PC-3 (cell line): ENCODE data around the gene SERPINA5. TPM values are rescaled to one million over a fixed set of nuclear protein-coding genes. Genes with fewer than 3 reads are reported as not detected.

ENCODE experiments used
- ATAC-seq: fragments of 200-7000 bp; cut with Tn5 transposase; 2 replicates; pipeline ENCODE4 v1.9.1; 2020; ENCODE audit warnings: mild to moderate bottlenecking, moderate library complexity
- BruUV-seq: library from RNA; stranded (reverse); fragments of 400-500 nt; replicated peaks from 2 replicates; lab custom pipeline; 2021; lab: Mats Ljungman, UMichigan
- CTCF ChIA-PET: fragments of 300-600 bp; sonication (Branson Sonifier 250); formaldehyde crosslinking; loops from one replicate; lab custom pipeline; 2022; ENCODE audit warnings: antibody characterized with exemption; lab: Charles Lee
- POLR2A ChIA-PET: fragments of 300-600 bp; sonication (Branson Sonifier 250); formaldehyde crosslinking; loops from one replicate; lab custom pipeline; 2022; ENCODE audit warnings: antibody characterized with exemption; ENCODE audit not compliant: unreplicated experiment; lab: Charles Lee
- DNase-seq: peaks from one replicate; pipeline ENCODE4 v3.0.0-alpha.2; 2015
- H2AFZ ChIP-seq: fragments of 300-600 bp; sonication (generic); 2 replicates; pipeline ENCODE4 v1.6.0; 2016; ENCODE audit warnings: antibody characterized with exemption, low read length
- H3F3A ChIP-seq: fragments of 300-600 bp; sonication (generic); one replicate; pipeline ENCODE4 v1.6.0; 2017; ENCODE audit warnings: antibody characterized with exemption, low read length, control low read depth, mild to moderate bottlenecking; ENCODE audit not compliant: unreplicated experiment
- H3K27ac ChIP-seq: fragments of 300-600 bp; sonication (generic); 2 replicates; pipeline ENCODE4 v1.5.1; 2016; ENCODE audit warnings: mild to moderate bottlenecking, low read length
- H3K27me3 ChIP-seq: fragments of 300-600 bp; sonication (generic); 2 replicates; pipeline ENCODE4 v1.6.1; 2016; ENCODE audit warnings: low read length, mixed read lengths
- H3K36me3 ChIP-seq: fragments of 300-600 bp; sonication (generic); 2 replicates; pipeline ENCODE4 v1.6.1; 2016; ENCODE audit warnings: low read depth, mixed run types, low read length, mixed read lengths
- H3K4me1 ChIP-seq: fragments of 300-600 bp; sonication (generic); 2 replicates; pipeline ENCODE4 v1.5.1; 2016; ENCODE audit warnings: low read length; ENCODE audit not compliant: insufficient read depth
- H3K4me2 ChIP-seq: fragments of 300-600 bp; sonication (generic); 2 replicates; pipeline ENCODE4 v1.6.0; 2016; ENCODE audit warnings: low read length
- H3K4me3 ChIP-seq: fragments of 300-600 bp; sonication (generic); 2 replicates; pipeline ENCODE4 v1.5.1; 2016; ENCODE audit warnings: mild to moderate bottlenecking, low read length, mixed read lengths
- H3K79me2 ChIP-seq: fragments of 300-600 bp; sonication (generic); 2 replicates; pipeline ENCODE4 v1.6.1; 2017; ENCODE audit warnings: low read length, mixed read lengths
- H3K9ac ChIP-seq: fragments of 300-600 bp; sonication (generic); 2 replicates; pipeline ENCODE4 v1.6.0; 2016; ENCODE audit warnings: mild to moderate bottlenecking, low read length
- H3K9me2 ChIP-seq: fragments of 300-600 bp; sonication (generic); replicated peaks from 2 replicates; pipeline ENCODE4 v1.6.1; 2016; ENCODE audit warnings: mixed run types, low read length, mixed read lengths
- H3K9me3 ChIP-seq: fragments of 300-600 bp; sonication (generic); 2 replicates; pipeline ENCODE4 v1.6.1; 2016; ENCODE audit warnings: low read length, mixed read lengths
- H4K20me1 ChIP-seq: fragments of 300-600 bp; sonication (generic); 2 replicates; pipeline ENCODE4 v1.6.1; 2016; ENCODE audit warnings: low read length, mixed read lengths
- EZH2 ChIP-seq: fragments of 300-600 bp; sonication (generic); IDR thresholded peaks from one replicate; pipeline ENCODE4 v1.6.1; 2017; ENCODE audit warnings: antibody characterized with exemption, mild to moderate bottlenecking, low read length; ENCODE audit not compliant: unreplicated experiment
- EZH2phosphoT487 ChIP-seq: fragments of 300-600 bp; sonication (generic); IDR thresholded peaks from 2 replicates; pipeline ENCODE4 v1.6.1; 2018; ENCODE audit warnings: mild to moderate bottlenecking, antibody characterized with exemption, low read length, borderline replicate concordance
- intact Hi-C: fragments of 100-400 bp; cut with micrococcal nuclease; formaldehyde crosslinking; loops from 2 replicates; pipeline ENCODE4 v1.9.0; 2023
- total RNA-seq: library from RNA; depleted of rRNA; stranded (reverse); fragments of >200 nt; gene quantifications from 2 replicates; pipeline ENCODE4 v1.2.3, GENCODE V29; 2014
- TF ChIP-seq, protein P1 (sequence below): fragments of 300-600 bp; sonication (generic); conservative IDR thresholded peaks from 2 replicates; pipeline ENCODE4 v1.5.1; 2017; ENCODE audit warnings: antibody characterized with exemption, low read depth, mild to moderate bottlenecking, low read length

Gene SERPINA5
- total RNA-seq, 1 experiment from 2014 or later = not detected

DNA sequence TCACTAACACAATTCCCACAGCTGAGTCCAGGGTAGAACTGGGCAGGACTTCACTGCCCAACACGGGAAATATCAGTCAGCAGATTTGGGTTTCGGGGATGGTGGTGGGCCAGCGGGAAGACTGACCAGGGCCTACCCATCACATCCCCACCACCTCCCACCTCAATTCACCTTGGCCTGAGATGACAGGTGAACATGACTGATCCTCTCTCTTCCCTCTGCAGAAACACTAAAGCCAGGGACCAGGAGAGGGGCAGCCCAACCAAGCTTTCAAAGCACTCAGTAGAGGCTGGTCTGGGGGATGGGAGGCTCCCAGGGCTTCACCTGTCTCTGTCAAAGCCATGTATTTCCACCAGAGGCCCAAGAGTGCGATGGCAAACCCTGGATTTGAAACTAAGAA lies 2.3 kb downstream of the SERPINA5 start:
- Histone ChIP-seq H3K79me2 (no peaks in the 10 kb centered on the region), H3K27me3 (0 out of 2 replicates have a peak, but pooled peaks cover 4% of the 10 kb centered on the region), H3K36me3 (no peaks in the 10 kb centered on the region), H3K27ac (no peak overlapping the region), H3K9me2 (no peaks in the 10 kb centered on the region), H3F3A (no peaks in the 10 kb centered on the region), H3K9ac (no peak overlapping the region), H3K4me2 (no peak overlapping the region), H2AFZ (no peak overlapping the region), H4K20me1 (no peaks in the 10 kb centered on the region), H3K4me3 (no peak overlapping the region), H3K4me1 (no peaks in the 10 kb centered on the region), H3K9me3 (no peaks in the 10 kb centered on the region)
- DNase-seq (no peak), ATAC-seq (no peak)
- POLR2A ChIA-PET = no interaction called here
- TF ChIP-seq EZH2 = no peak
- TF ChIP-seq EZH2phosphoT487 = no peak
- TF ChIP-seq, protein P1, sequence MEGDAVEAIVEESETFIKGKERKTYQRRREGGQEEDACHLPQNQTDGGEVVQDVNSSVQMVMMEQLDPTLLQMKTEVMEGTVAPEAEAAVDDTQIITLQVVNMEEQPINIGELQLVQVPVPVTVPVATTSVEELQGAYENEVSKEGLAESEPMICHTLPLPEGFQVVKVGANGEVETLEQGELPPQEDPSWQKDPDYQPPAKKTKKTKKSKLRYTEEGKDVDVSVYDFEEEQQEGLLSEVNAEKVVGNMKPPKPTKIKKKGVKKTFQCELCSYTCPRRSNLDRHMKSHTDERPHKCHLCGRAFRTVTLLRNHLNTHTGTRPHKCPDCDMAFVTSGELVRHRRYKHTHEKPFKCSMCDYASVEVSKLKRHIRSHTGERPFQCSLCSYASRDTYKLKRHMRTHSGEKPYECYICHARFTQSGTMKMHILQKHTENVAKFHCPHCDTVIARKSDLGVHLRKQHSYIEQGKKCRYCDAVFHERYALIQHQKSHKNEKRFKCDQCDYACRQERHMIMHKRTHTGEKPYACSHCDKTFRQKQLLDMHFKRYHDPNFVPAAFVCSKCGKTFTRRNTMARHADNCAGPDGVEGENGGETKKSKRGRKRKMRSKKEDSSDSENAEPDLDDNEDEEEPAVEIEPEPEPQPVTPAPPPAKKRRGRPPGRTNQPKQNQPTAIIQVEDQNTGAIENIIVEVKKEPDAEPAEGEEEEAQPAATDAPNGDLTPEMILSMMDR = no peak
- intact Hi-C loops = no loop called here
- CTCF ChIA-PET = no interaction called here
- no TSS peak for BruUV-seq

DNA sequence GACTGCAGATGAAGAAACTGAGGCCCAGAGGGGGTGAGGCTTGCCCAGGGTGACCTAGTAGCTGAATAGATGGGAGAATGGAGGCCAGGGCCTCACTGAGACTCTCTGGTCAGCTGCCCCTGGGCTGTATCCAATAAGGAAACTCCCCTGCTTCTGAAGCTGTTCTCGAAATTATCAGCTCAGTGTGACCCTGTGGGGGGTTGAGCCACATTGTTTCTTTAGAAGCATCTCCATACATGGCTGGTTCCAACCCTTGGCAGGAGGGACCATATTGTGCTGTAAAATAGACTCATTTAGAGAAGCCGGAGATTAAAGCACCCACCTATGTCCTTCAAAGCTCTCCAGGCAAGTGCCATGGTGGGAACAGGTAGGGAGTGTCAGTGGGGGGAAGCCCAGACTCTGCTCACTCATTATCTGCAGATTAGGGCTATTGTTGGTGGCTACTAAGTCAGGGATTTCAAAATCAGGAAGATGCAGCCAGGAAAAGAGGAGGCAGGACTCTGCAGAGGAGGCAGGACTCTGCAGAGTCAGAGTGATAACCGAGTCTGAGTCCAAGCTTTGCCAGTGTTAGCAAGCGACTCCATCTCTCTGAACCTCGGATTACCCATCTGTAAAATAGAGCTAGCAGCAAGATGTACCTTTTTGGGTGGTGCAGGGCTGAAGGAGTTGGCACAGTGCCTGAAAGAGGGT lies 3.5 kb downstream of the SERPINA5 start:
- H3K4me1 ChIP-seq = no peaks in the 10 kb centered on the region
- no peak overlapping the region for H3K4me3 ChIP-seq
- intact Hi-C loops = no loop called here
- no peak overlapping the region for H3K27ac ChIP-seq
- H3K4me2 ChIP-seq = no peak overlapping the region
- ChIA-PET POLR2A (no interaction called here), CTCF (no interaction called here)
- DNase-seq = no peak
- no peaks in the 10 kb centered on the region for H3K9me2 ChIP-seq
- 0 out of 2 replicates have a peak, but pooled peaks cover 5% of the 10 kb centered on the region for H3K27me3 ChIP-seq
- no peak overlapping the region for H3K9ac ChIP-seq
- no peaks in the 10 kb centered on the region for H3K79me2 ChIP-seq
- no TSS peak for BruUV-seq
- no peak for ATAC-seq
- TF ChIP-seq EZH2phosphoT487 (no peak), EZH2 (no peak)
- TF ChIP-seq, protein P1 = no peak
- H4K20me1 ChIP-seq = no peaks in the 10 kb centered on the region
- no peaks in the 10 kb centered on the region for H3F3A ChIP-seq
- no peaks in the 10 kb centered on the region for H3K36me3 ChIP-seq
- H2AFZ ChIP-seq = no peak overlapping the region
- no peaks in the 10 kb centered on the region for H3K9me3 ChIP-seq

DNA sequence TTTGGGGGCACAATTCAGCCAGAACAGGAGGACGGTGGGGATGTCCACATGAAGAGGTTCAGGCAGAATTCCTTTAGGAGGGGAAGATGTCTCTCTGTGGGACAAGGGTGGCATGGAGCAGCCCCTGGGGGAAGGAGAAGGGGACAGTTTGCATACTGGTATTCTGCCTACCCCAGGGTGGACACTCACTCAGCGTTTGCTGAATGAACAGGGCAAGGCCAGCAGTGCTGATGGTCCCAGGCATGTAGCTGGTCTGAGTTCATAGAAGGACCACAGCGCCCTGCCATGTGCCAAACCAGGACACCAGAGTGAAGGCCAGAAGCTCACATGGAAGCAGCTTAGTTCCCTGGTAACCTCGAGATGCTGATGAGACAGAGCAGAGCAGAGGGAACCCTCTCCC lies 5.4 kb downstream of the SERPINA5 start:
- H3K4me3 ChIP-seq = no peak overlapping the region
- H3K9me3 ChIP-seq = no peaks in the 10 kb centered on the region
- CTCF ChIA-PET = no interaction called here
- H3K27me3 ChIP-seq = 0 out of 2 replicates have a peak, but pooled peaks cover 5% of the 10 kb centered on the region
- H2AFZ ChIP-seq = no peak overlapping the region
- H3K79me2 ChIP-seq = no peaks in the 10 kb centered on the region
- DNase-seq = no peak
- no peaks in the 10 kb centered on the region for H4K20me1 ChIP-seq
- no TSS peak for BruUV-seq
- no peaks in the 10 kb centered on the region for H3K9me2 ChIP-seq
- H3K4me2 ChIP-seq = no peak overlapping the region
- H3F3A ChIP-seq = no peaks in the 10 kb centered on the region
- POLR2A ChIA-PET = no interaction called here
- intact Hi-C loops = no loop called here
- TF ChIP-seq, protein P1 = no peak
- TF ChIP-seq EZH2 (no peak), EZH2phosphoT487 (no peak)
- no peak overlapping the region for H3K27ac ChIP-seq
- H3K4me1 ChIP-seq = no peaks in the 10 kb centered on the region
- H3K9ac ChIP-seq = no peak overlapping the region
- ATAC-seq = no peak
- H3K36me3 ChIP-seq = no peaks in the 10 kb centered on the region
